Stimulated activated CD4-positive, alpha-beta T cell treated with anti-CD3 and anti-CD28 coated beads, Interleukin-12 subunit alpha, Interleukin-12 subunit beta, amount 100 ng/mL, for 48 hours (primary cell): ENCODE results near the gene SMIM13.

Experiments used
- DNase-seq, 3 donors: peaks; one replicate each; pipeline ENCODE4 v3.0.0-alpha.2; 2020; ENCODE audit warnings: low read depth in 2 of 3, low spot score in 1 of 3

SMIM13 gene

GRCh38 chr6:11121851-11122250, 28.2 kb downstream of the SMIM13 start:
- DNase-seq, result no peak

GRCh38 chr6:11122380-11122779, 28.7 kb downstream of the SMIM13 start:
- DNase-seq, result no peak

GRCh38 chr6:11123978-11124377, 30.3 kb downstream of the SMIM13 start:
- DNase-seq, result no peak

- DNase-seq, result no peak
Observed at GRCh38 chr6:11126876-11127275, 33.2 kb downstream of the SMIM13 start.

- DNase-seq, result no peak
Observed at GRCh38 chr6:11128608-11129007, 35.0 kb downstream of the SMIM13 start.

GRCh38 chr6:11129908-11130565, 36.4 kb downstream of the SMIM13 start:
- DNase-seq, result no peak

- no peak for DNase-seq
Observed at GRCh38 chr6:11130605-11131004, 37.0 kb downstream of the SMIM13 start.

- no peak for DNase-seq
Observed at GRCh38 chr6:11132194-11132888, 38.7 kb downstream of the SMIM13 start.

- no peak for DNase-seq
Observed at GRCh38 chr6:11133281-11133680, 39.6 kb downstream of the SMIM13 start.

GRCh38 chr6:11136809-11137208, 43.2 kb downstream of the SMIM13 start:
- no peak for DNase-seq

- DNase-seq, result no peak
Observed at GRCh38 chr6:11139051-11139960, 45.7 kb downstream of the SMIM13 start.

- DNase-seq, result no peak
Observed at GRCh38 chr6:11140056-11140455, 46.4 kb downstream of the SMIM13 start.

GRCh38 chr6:11141295-11141694, 47.7 kb downstream of the SMIM13 start:
- DNase-seq, result no peak

- no peak for DNase-seq
Observed at GRCh38 chr6:11142296-11143027, 48.8 kb downstream of the SMIM13 start.

GRCh38 chr6:11143394-11144371, 50.0 kb downstream of the SMIM13 start:
- DNase-seq, result no peak

- DNase-seq, result peak; percentile 61 to 75 (median 72)
Observed at GRCh38 chr6:11144393-11144851, 50.8 kb downstream of the SMIM13 start.

- no peak for DNase-seq
Observed at GRCh38 chr6:11146117-11146826, 52.6 kb downstream of the SMIM13 start.

GRCh38 chr6:11149551-11149950, 55.9 kb downstream of the SMIM13 start:
- no peak for DNase-seq

GRCh38 chr6:11151488-11151887, 57.9 kb downstream of the SMIM13 start:
- no peak for DNase-seq
